ENCODE measurements around the gene SCGB1D2.

The SCGB1D2 gene

GRCh38 chr11:62253999-62254542 is 12.0 kb downstream of the SCGB1D2 start:
- Histone ChIP-seq H3K27ac (ENCODE audit: low read depth, low read length) (no peak overlapping the region), H3K4me1 (ENCODE audit: control insufficient read depth in 1 of 2, insufficient read depth in 2 of 2, low read length in 2 of 2) (no peaks in the 10 kb centered on the region), H3K27me3 (ENCODE audit: control insufficient read depth in 1 of 2, insufficient read depth in 2 of 2, low read length in 2 of 2) (no peaks in the 10 kb centered on the region), H3K36me3 (ENCODE audit: control insufficient read depth in 1 of 2, insufficient read depth in 2 of 2, low read length in 2 of 2) (no peaks in the 10 kb centered on the region), H3K9ac (ENCODE audit: low read depth in 1 of 2, low read length in 2 of 2) (no peak overlapping the region), H3K4me3 (ENCODE audit: low read depth in 1 of 2, low read length in 2 of 2) (no peak overlapping the region), H3K9me3 (ENCODE audit: control insufficient read depth in 1 of 2, low read length in 2 of 2) (peaks cover 25% of the 10 kb centered on the region in 2 donors)

- Histone ChIP-seq H3K9ac (ENCODE audit: low read depth in 1 of 2, low read length in 2 of 2) (no peak overlapping the region), H3K27ac (ENCODE audit: low read depth, low read length) (no peak overlapping the region), H3K4me3 (ENCODE audit: low read depth in 1 of 2, low read length in 2 of 2) (no peak overlapping the region), H3K4me1 (ENCODE audit: control insufficient read depth in 1 of 2, insufficient read depth in 2 of 2, low read length in 2 of 2) (no peaks in the 10 kb centered on the region), H3K36me3 (ENCODE audit: control insufficient read depth in 1 of 2, insufficient read depth in 2 of 2, low read length in 2 of 2) (no peaks in the 10 kb centered on the region), H3K9me3 (ENCODE audit: control insufficient read depth in 1 of 2, low read length in 2 of 2) (peaks cover 14 to 21% of the 10 kb centered on the region in 2 donors), H3K27me3 (ENCODE audit: control insufficient read depth in 1 of 2, insufficient read depth in 2 of 2, low read length in 2 of 2) (no peaks in the 10 kb centered on the region)
Observed at GRCh38 chr11:62256281-62256680, 14.2 kb downstream of the SCGB1D2 start.

- Histone ChIP-seq H3K27ac (ENCODE audit: low read depth, low read length) (no peak overlapping the region), H3K4me1 (ENCODE audit: control insufficient read depth in 1 of 2, insufficient read depth in 2 of 2, low read length in 2 of 2) (no peaks in the 10 kb centered on the region), H3K9ac (ENCODE audit: low read depth in 1 of 2, low read length in 2 of 2) (no peak overlapping the region), H3K27me3 (ENCODE audit: control insufficient read depth in 1 of 2, insufficient read depth in 2 of 2, low read length in 2 of 2) (no peaks in the 10 kb centered on the region), H3K4me3 (ENCODE audit: low read depth in 1 of 2, low read length in 2 of 2) (no peak overlapping the region), H3K9me3 (ENCODE audit: control insufficient read depth in 1 of 2, low read length in 2 of 2) (no peaks in the 10 kb centered on the region), H3K36me3 (ENCODE audit: control insufficient read depth in 1 of 2, insufficient read depth in 2 of 2, low read length in 2 of 2) (no peaks in the 10 kb centered on the region)
Observed at GRCh38 chr11:62260261-62260953, 18.4 kb downstream of the SCGB1D2 start.

GRCh38 chr11:62264004-62264403 is 22.0 kb downstream of the SCGB1D2 start:
- Histone ChIP-seq H3K36me3 (ENCODE audit: control insufficient read depth in 1 of 2, insufficient read depth in 2 of 2, low read length in 2 of 2) (no peaks in the 10 kb centered on the region), H3K27me3 (ENCODE audit: control insufficient read depth in 1 of 2, insufficient read depth in 2 of 2, low read length in 2 of 2) (peaks cover 4% of the 10 kb centered on the region in 2 donors), H3K9me3 (ENCODE audit: control insufficient read depth in 1 of 2, low read length in 2 of 2) (no peaks in the 10 kb centered on the region), H3K4me3 (ENCODE audit: low read depth in 1 of 2, low read length in 2 of 2) (no peak overlapping the region), H3K27ac (ENCODE audit: low read depth, low read length) (no peak overlapping the region), H3K9ac (ENCODE audit: low read depth in 1 of 2, low read length in 2 of 2) (no peak overlapping the region), H3K4me1 (ENCODE audit: control insufficient read depth in 1 of 2, insufficient read depth in 2 of 2, low read length in 2 of 2) (no peaks in the 10 kb centered on the region)

GRCh38 chr11:62266558-62266957 is 24.5 kb downstream of the SCGB1D2 start:
- Histone ChIP-seq H3K4me3 (ENCODE audit: low read depth in 1 of 2, low read length in 2 of 2) (no peak overlapping the region), H3K9me3 (ENCODE audit: control insufficient read depth in 1 of 2, low read length in 2 of 2) (no peaks in the 10 kb centered on the region), H3K4me1 (ENCODE audit: control insufficient read depth in 1 of 2, insufficient read depth in 2 of 2, low read length in 2 of 2) (no peaks in the 10 kb centered on the region), H3K27me3 (ENCODE audit: control insufficient read depth in 1 of 2, insufficient read depth in 2 of 2, low read length in 2 of 2) (peaks cover 4% of the 10 kb centered on the region in 2 donors), H3K9ac (ENCODE audit: low read depth in 1 of 2, low read length in 2 of 2) (no peak overlapping the region), H3K27ac (ENCODE audit: low read depth, low read length) (no peak overlapping the region), H3K36me3 (ENCODE audit: control insufficient read depth in 1 of 2, insufficient read depth in 2 of 2, low read length in 2 of 2) (no peaks in the 10 kb centered on the region)

GRCh38 chr11:62267050-62267449 is 25.0 kb downstream of the SCGB1D2 start:
- Histone ChIP-seq H3K27ac (ENCODE audit: low read depth, low read length) (no peak overlapping the region), H3K4me3 (ENCODE audit: low read depth in 1 of 2, low read length in 2 of 2) (no peak overlapping the region), H3K27me3 (ENCODE audit: control insufficient read depth in 1 of 2, insufficient read depth in 2 of 2, low read length in 2 of 2) (peaks cover 4% of the 10 kb centered on the region in 2 donors), H3K36me3 (ENCODE audit: control insufficient read depth in 1 of 2, insufficient read depth in 2 of 2, low read length in 2 of 2) (no peaks in the 10 kb centered on the region), H3K9ac (ENCODE audit: low read depth in 1 of 2, low read length in 2 of 2) (no peak overlapping the region), H3K9me3 (ENCODE audit: control insufficient read depth in 1 of 2, low read length in 2 of 2) (no peaks in the 10 kb centered on the region), H3K4me1 (ENCODE audit: control insufficient read depth in 1 of 2, insufficient read depth in 2 of 2, low read length in 2 of 2) (no peaks in the 10 kb centered on the region)

GRCh38 chr11:62267576-62267975 is 25.5 kb downstream of the SCGB1D2 start:
- Histone ChIP-seq H3K36me3 (ENCODE audit: control insufficient read depth in 1 of 2, insufficient read depth in 2 of 2, low read length in 2 of 2) (no peaks in the 10 kb centered on the region), H3K9ac (ENCODE audit: low read depth in 1 of 2, low read length in 2 of 2) (no peak overlapping the region), H3K27me3 (ENCODE audit: control insufficient read depth in 1 of 2, insufficient read depth in 2 of 2, low read length in 2 of 2) (peaks cover 4% of the 10 kb centered on the region in 2 donors), H3K4me1 (ENCODE audit: control insufficient read depth in 1 of 2, insufficient read depth in 2 of 2, low read length in 2 of 2) (no peaks in the 10 kb centered on the region), H3K27ac (ENCODE audit: low read depth, low read length) (no peak overlapping the region), H3K4me3 (ENCODE audit: low read depth in 1 of 2, low read length in 2 of 2) (no peak overlapping the region), H3K9me3 (ENCODE audit: control insufficient read depth in 1 of 2, low read length in 2 of 2) (no peaks in the 10 kb centered on the region)

GRCh38 chr11:62269654-62270278 is 27.7 kb downstream of the SCGB1D2 start, which contains the start of gene SCGB2A2:
Gene SCGB2A2 (plus strand): TSS chr11:62270158. CDS start chr11:62270217, 59 bp downstream.
- Histone ChIP-seq H3K27me3 (ENCODE audit: control insufficient read depth in 1 of 2, insufficient read depth in 2 of 2, low read length in 2 of 2) (peaks cover 4% of the 10 kb centered on the region in 2 donors), H3K36me3 (ENCODE audit: control insufficient read depth in 1 of 2, insufficient read depth in 2 of 2, low read length in 2 of 2) (no peaks in the 10 kb centered on the region), H3K4me3 (ENCODE audit: low read depth in 1 of 2, low read length in 2 of 2) (no peak within 1 kb of the TSS), H3K9ac (ENCODE audit: low read depth in 1 of 2, low read length in 2 of 2) (no peak within 1 kb of the TSS), H3K4me1 (ENCODE audit: control insufficient read depth in 1 of 2, insufficient read depth in 2 of 2, low read length in 2 of 2) (no peaks in the 10 kb centered on the region), H3K9me3 (ENCODE audit: control insufficient read depth in 1 of 2, low read length in 2 of 2) (no peaks in the 10 kb centered on the region), H3K27ac (ENCODE audit: low read depth, low read length) (no peak within 1 kb of the TSS)

- no peak overlapping the region for H3K4me3 ChIP-seq (ENCODE audit: low read depth in 1 of 2, low read length in 2 of 2)
- H3K4me1 ChIP-seq (ENCODE audit: control insufficient read depth in 1 of 2, insufficient read depth in 2 of 2, low read length in 2 of 2), result no peaks in the 10 kb centered on the region
Observed at GRCh38 chr11:62273284-62273683, 31.2 kb downstream of the SCGB1D2 start.

GRCh38 chr11:62273789-62274275 is 31.8 kb downstream of the SCGB1D2 start:
- Histone ChIP-seq H3K9me3 (ENCODE audit: control insufficient read depth in 1 of 2, low read length in 2 of 2) (no peaks in the 10 kb centered on the region), H3K27me3 (ENCODE audit: control insufficient read depth in 1 of 2, insufficient read depth in 2 of 2, low read length in 2 of 2) (no peaks in the 10 kb centered on the region), H3K9ac (ENCODE audit: low read depth in 1 of 2, low read length in 2 of 2) (no peak overlapping the region), H3K27ac (ENCODE audit: low read depth, low read length) (no peak overlapping the region), H3K4me3 (ENCODE audit: low read depth in 1 of 2, low read length in 2 of 2) (no peak overlapping the region), H3K4me1 (ENCODE audit: control insufficient read depth in 1 of 2, insufficient read depth in 2 of 2, low read length in 2 of 2) (no peaks in the 10 kb centered on the region), H3K36me3 (ENCODE audit: control insufficient read depth in 1 of 2, insufficient read depth in 2 of 2, low read length in 2 of 2) (no peaks in the 10 kb centered on the region)

More at GRCh38 chr11:62273284-62273683, 31.2 kb downstream of the SCGB1D2 start:
- no peaks in the 10 kb centered on the region for H3K36me3 ChIP-seq (ENCODE audit: control insufficient read depth in 1 of 2, insufficient read depth in 2 of 2, low read length in 2 of 2)
- H3K9me3 ChIP-seq (ENCODE audit: control insufficient read depth in 1 of 2, low read length in 2 of 2), result no peaks in the 10 kb centered on the region
- no peak overlapping the region for H3K27ac ChIP-seq (ENCODE audit: low read depth, low read length)
- no peaks in the 10 kb centered on the region for H3K27me3 ChIP-seq (ENCODE audit: control insufficient read depth in 1 of 2, insufficient read depth in 2 of 2, low read length in 2 of 2)
- no peak overlapping the region for H3K9ac ChIP-seq (ENCODE audit: low read depth in 1 of 2, low read length in 2 of 2)
